GM10266 (cell line): ENCODE results near the gene SALL3.
"Not testable (repeated sequence)": the region's sequence is repeated elsewhere in the genome, so short reads cannot be mapped to it uniquely, and the experiment has no call there.

Source experiments
- DNase-seq: peaks from one replicate; pipeline ENCODE4 v3.0.0; 2012; ENCODE audit errors: extremely low spot score
- TF ChIP-seq, protein P1 (sequence below): IDR thresholded peaks from 2 replicates; pipeline ENCODE4 v1.5.1; 2012; ENCODE audit warnings: mild to moderate bottlenecking, low read depth; ENCODE audit not compliant: control insufficient read depth, insufficient read depth; ENCODE audit errors: missing control alignments

Gene SALL3

GRCh38 chr18:78950386-78950785 is 29.2 kb upstream of the SALL3 start:
- DNase-seq = no peak
- TF ChIP-seq, protein P1, sequence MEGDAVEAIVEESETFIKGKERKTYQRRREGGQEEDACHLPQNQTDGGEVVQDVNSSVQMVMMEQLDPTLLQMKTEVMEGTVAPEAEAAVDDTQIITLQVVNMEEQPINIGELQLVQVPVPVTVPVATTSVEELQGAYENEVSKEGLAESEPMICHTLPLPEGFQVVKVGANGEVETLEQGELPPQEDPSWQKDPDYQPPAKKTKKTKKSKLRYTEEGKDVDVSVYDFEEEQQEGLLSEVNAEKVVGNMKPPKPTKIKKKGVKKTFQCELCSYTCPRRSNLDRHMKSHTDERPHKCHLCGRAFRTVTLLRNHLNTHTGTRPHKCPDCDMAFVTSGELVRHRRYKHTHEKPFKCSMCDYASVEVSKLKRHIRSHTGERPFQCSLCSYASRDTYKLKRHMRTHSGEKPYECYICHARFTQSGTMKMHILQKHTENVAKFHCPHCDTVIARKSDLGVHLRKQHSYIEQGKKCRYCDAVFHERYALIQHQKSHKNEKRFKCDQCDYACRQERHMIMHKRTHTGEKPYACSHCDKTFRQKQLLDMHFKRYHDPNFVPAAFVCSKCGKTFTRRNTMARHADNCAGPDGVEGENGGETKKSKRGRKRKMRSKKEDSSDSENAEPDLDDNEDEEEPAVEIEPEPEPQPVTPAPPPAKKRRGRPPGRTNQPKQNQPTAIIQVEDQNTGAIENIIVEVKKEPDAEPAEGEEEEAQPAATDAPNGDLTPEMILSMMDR = no peak

DNA sequence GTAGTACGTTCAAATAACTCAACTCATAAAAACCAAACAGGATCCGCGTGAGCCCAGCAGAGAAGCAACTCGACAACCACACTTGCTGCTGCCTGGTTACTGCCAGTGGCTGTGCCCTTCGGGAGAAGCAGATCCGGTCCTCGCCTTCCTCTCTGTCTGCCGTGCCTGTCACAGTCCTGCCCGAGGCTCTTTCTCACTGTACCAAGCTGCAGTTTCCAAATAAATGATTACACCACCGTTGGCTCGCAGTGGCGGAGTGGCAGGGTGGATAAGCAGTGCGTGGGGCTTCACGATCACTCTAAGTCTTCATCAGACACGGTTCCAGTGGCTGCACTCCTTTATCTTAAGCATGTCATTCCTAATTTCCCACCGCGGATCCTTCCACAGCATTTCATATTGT is 26.1 kb upstream of the SALL3 start:
- no peak for DNase-seq
- TF ChIP-seq, protein P1 = no peak

DNA sequence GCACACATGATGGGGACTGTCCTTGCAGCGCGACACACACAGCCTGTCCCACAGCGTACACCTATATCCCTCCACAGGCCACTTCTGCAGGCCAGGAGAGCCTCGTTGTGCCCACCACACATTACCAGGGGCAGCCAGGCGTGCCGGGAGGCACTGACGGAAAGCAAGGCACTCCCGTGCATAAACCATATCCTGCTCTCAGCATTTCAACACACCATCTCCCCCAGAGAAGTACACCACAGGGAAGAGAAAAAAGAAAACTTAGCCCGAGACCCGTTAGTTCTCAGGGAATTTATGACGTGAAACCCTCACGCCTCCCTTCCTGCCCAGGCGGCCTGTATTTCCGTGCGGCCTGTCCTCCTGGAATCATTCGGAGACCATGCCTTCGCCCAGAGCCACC is 24.6 kb upstream of the SALL3 start:
- TF ChIP-seq, protein P1 = no peak
- DNase-seq = no peak

GRCh38 chr18:78957140-78957539 is 22.5 kb upstream of the SALL3 start:
- DNase-seq = no peak
- TF ChIP-seq, protein P1 = no peak

GRCh38 chr18:78960709-78961108 is 18.9 kb upstream of the SALL3 start:
- TF ChIP-seq, protein P1 = no peak
- DNase-seq = no peak

- no peak for DNase-seq
- TF ChIP-seq, protein P1 = no peak
Measured at GRCh38 chr18:78962098-78962497, 17.5 kb upstream of the SALL3 start.

- DNase-seq = not testable (repeated sequence)
Measured at GRCh38 chr18:78964727-78965126, 14.9 kb upstream of the SALL3 start.

- TF ChIP-seq, protein P1 = no peak
- DNase-seq = no peak
Measured at GRCh38 chr18:78965260-78965659, 14.4 kb upstream of the SALL3 start.
